ENCODE data around the gene ADAM23. TPM values are rescaled to one million over a fixed set of nuclear protein-coding genes. Genes with fewer than 3 reads are reported as not detected.

Gene ADAM23
- total RNA-seq, 1 donor from 2014 or later, result 78.7 TPM

GRCh38 chr2:206481056-206481455 lies 37.7 kb downstream of the ADAM23 start:
- DNase-seq (ENCODE audit: low spot score), result no peak
- intact Hi-C loops (cut with DNase I), result no loop called here

DNA sequence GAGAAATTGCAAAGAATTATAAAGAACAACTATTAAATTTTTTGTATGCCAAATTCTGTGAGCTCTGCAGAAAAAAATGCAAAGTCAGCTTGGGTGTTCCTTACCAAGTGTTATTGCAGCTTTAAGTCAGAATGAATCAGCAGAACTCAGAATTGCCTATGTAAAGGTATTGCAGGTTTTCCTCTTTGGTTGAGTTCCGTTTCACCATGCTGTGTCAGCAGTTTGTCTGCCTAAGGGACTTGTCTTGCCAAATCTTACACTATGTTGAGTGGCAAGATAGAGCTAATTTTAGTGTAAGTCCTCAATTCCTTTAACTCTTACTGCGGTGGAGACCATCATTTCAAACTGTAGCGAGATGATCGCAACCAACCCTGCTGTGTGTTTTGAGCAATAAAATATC lies 38.8 kb downstream of the ADAM23 start:
- no peak for DNase-seq (ENCODE audit: low spot score)
- intact Hi-C loops (cut with DNase I), result no loop called here

GRCh38 chr2:206482633-206483032 lies 39.3 kb downstream of the ADAM23 start:
- intact Hi-C loops (cut with DNase I), result no loop called here
- DNase-seq (ENCODE audit: low spot score), result no peak

DNA sequence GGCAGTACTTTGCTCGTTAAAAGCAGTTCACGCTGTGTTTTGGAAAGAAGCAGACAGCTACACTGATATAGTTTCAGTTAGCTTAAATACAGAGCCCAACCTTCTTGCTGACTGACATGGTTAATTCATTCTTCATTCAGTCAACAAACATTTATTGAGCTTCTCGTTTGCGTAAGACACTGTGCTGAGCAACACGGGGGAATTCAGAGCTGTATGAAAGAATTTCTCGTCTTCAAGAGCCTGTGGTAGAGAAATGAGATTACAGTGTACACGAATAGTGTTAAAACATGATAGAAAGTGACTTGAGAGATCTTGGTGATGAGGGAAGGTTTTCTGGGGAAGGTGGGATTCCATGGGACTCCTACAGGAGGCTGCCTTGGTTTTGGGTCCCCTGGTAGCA lies 44.7 kb downstream of the ADAM23 start:
- DNase-seq (ENCODE audit: low spot score), result no peak
- intact Hi-C loops (cut with DNase I), result no loop called here

DNA sequence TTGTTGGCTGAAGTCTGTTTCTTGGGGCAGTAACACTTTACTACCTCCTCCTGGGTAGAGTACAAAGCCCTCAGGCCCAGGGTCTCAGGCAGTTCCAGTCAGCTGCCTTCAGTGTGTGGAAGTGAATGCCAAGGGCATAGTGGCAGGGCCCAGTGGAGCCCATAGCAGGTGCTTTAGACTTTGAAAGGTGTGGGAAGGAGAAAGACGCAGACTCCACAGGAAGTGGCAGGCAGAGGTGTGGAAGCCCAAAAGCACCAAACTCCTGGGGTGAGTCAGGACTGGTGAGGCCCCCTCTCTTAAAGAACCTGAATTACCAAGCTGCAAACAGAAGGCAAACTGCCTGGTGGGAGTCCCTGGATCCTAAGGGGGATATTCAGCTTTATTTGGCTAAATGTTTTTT lies 45.3 kb downstream of the ADAM23 start:
- intact Hi-C loops (cut with DNase I), result no loop called here
- DNase-seq (ENCODE audit: low spot score), result no peak

DNA sequence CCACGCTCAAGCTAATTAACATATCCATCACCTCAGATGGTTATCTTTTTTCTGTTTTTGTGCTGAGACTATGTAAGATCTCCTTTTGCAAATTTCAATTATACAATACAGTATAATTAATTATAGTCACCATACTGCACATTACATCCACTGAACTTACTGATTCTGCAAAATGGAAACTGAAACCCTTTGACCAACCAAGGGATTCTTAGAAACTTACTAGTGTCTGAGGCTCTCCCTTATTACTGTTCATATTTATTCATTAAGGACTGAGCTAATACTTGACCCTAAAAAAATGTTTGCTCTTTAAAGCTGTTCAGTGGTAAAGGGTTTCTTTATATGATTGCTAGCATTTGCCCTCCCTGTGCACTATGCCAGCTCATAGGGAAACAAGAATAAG lies 50.7 kb downstream of the ADAM23 start:
- intact Hi-C loops (cut with DNase I), result no loop called here
- no peak for DNase-seq (ENCODE audit: low spot score)

- no peak for DNase-seq (ENCODE audit: low spot score)
- intact Hi-C loops (cut with DNase I), result no loop called here
Observed at GRCh38 chr2:206502729-206503128, 59.4 kb downstream of the ADAM23 start.

DNA sequence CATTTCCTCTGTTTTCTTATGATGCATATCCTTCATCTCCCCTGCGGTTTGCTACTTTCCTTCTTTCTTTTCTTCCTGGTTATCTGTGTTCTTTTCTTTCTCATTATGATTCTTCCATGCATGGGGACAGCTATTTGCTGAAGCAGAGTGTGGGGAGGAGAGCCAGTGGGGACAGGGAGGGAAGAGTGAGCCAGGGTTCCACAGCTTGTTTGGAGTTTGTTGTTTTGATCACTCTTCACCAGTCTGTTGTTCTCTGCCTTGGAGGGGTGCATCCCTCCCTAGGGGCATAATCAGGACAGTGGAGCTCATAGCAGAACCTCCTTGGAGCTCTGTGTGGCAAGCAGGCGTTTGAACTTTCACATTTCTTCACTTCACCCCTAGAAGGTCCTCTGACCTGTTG lies 68.0 kb downstream of the ADAM23 start:
- intact Hi-C loops (cut with DNase I), result no loop called here
- DNase-seq (ENCODE audit: low spot score), result no peak

GRCh38 chr2:206512999-206513398 lies 69.7 kb downstream of the ADAM23 start:
- intact Hi-C loops (cut with DNase I), result no loop called here
- DNase-seq (ENCODE audit: low spot score), result no peak

GRCh38 chr2:206515580-206515979 lies 72.2 kb downstream of the ADAM23 start:
- intact Hi-C loops (cut with DNase I), result no loop called here
- no peak for DNase-seq (ENCODE audit: low spot score)

DNA sequence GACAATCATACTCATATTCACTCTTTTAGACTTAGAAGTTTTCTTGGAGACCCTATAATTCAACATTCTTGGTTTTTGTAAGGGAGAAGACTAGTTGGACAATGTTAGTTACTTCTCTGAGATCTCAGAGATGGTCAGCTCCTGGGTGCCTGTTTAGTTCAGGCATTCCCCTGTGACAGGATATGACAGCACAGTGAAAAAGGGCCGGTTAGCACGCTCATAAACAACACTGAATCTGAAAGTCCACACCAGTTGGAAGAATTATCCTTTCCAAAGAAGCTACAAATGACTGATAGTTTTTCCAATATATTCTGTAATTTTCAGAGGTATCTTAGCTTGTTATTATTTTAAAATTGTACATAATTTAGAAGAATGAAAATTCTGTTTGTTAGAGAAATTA lies 75.7 kb downstream of the ADAM23 start:
- DNase-seq (ENCODE audit: low spot score), result no peak
- intact Hi-C loops (cut with DNase I), result no loop called here

GRCh38 chr2:206520450-206520849 lies 77.1 kb downstream of the ADAM23 start:
- intact Hi-C loops (cut with DNase I), result no loop called here
- DNase-seq (ENCODE audit: low spot score), result no peak

- no peak for DNase-seq (ENCODE audit: low spot score)
- intact Hi-C loops (cut with DNase I), result no loop called here
Observed at GRCh38 chr2:206521115-206521514, 77.8 kb downstream of the ADAM23 start.

GRCh38 chr2:206521612-206522011 lies 78.3 kb downstream of the ADAM23 start:
- intact Hi-C loops (cut with DNase I), result no loop called here

GRCh38 chr2:206526416-206526815 lies 83.1 kb downstream of the ADAM23 start:
- intact Hi-C loops (cut with DNase I), result no loop called here

More at GRCh38 chr2:206521612-206522011, 78.3 kb downstream of the ADAM23 start:
- DNase-seq (ENCODE audit: low spot score), result no peak

GRCh38 chr2:206527153-206527552 lies 83.8 kb downstream of the ADAM23 start:
- intact Hi-C loops (cut with DNase I), result no loop called here

More at GRCh38 chr2:206526416-206526815, 83.1 kb downstream of the ADAM23 start:
- DNase-seq (ENCODE audit: low spot score), result no peak

GRCh38 chr2:206530727-206531126 lies 87.4 kb downstream of the ADAM23 start:
- intact Hi-C loops (cut with DNase I), result loop anchor here (5.0 to 10.0 kb wide), 2 partner anchors 88 to 136 kb away; partner anchors contain the start of gene ADAM23
- DNase-seq (ENCODE audit: low spot score), result no peak

More at GRCh38 chr2:206527153-206527552, 83.8 kb downstream of the ADAM23 start:
- no peak for DNase-seq (ENCODE audit: low spot score)

DNA sequence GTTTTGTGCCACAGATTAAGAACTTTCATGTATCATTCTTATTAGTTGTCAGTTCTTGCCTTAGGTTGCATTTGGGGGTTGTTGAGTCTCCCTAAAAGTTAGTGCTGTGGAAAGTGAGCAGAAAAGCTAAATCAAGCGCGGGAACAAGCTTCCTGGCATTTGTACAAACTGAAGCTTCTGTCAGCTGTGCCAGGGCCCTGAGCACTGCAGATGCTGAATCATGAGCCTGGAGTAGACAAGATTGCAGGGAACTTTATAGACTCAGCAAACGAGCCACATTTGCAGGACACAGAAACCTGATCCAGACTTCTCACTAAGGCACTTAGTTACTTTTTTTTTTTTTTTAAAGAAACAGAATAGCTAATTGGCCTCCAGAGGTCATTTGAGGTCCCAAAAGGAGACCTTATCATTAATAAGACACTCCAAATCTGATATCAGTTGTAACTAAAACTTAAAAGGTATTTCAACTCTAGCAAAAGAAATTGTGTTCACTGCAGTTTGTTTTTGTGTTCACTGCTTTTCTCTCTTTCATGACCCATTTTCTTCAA lies 88.7 kb downstream of the ADAM23 start:
- intact Hi-C loops (cut with DNase I), result loop anchor here (5.0 to 10.0 kb wide), 2 partner anchors 90 to 137 kb away; partner anchors contain the start of gene ADAM23
- DNase-seq (ENCODE audit: low spot score), result no peak

- DNase-seq (ENCODE audit: low spot score), result no peak
Observed at GRCh38 chr2:206533977-206534376, 90.6 kb downstream of the ADAM23 start.

DNA sequence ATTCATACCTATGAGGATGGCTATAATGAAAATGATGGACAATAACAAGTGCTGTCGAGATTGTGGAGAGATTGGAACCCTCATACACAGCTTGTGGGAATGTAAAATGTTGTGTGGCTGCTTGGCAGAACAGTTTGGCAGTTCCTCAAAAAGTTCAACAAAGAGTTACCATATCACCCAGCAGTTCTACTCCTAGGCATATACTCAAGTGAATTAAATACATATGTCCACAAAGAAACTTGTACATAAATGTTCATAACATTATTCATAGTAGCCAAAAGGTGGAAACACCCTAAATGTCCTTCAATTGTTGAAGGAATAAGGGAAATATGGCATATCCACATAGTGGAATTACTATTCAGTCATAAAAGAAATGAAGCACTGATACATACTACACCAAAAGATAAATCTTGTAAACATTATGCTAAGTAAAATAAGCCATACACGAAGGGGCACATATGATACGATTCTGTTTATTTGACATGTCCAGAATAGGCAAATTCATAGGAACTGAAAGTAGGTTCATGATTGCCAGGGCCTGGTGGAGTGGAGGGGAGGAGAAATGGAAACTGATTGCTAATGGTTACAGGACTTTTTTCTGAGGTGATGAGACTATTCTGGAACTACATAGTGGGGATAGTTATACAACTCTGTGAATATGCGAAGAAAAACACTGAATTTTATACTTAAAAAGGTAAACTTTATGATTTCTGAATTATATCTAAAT lies 92.1 kb downstream of the ADAM23 start:
- intact Hi-C loops (cut with DNase I), result loop anchor here (10.0 kb wide), 1 partner anchor 141 kb away; no protein-coding TSS in a partner anchor
- DNase-seq (ENCODE audit: low spot score), result no peak

More at GRCh38 chr2:206533977-206534376, 90.6 kb downstream of the ADAM23 start:
- intact Hi-C loops (cut with DNase I), result loop anchor here (5.0 to 10.0 kb wide), 2 partner anchors 92 to 139 kb away; partner anchors contain the start of gene ADAM23

DNA sequence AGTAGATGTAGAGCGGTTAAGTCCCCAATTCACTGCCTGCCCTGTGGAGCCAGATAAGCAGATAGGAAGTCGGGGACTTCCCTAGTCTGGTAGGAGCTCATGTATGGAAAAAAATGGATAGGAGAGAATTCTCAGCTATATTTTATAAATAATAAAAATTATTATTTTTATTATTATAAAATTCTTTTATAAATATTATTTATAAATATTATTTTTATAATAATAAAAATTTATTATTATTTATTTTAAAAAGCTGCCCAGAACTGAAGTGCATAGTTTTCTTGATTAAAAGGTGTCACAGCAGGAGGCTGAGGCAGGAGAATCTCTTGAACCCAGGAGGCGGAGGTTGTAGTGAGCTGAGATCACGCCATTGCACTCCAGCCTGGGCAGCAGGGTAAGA lies 97.4 kb downstream of the ADAM23 start:
- intact Hi-C loops (cut with DNase I), result no loop called here
- no peak for DNase-seq (ENCODE audit: low spot score)

All from cardiac septum (tissue), 1 donor.